ENCODE measurements around the gene DHRS7.
"Not testable (repeated sequence)": the region's sequence is repeated elsewhere in the genome, so short reads cannot be mapped to it uniquely, and the experiment has no call there.

The DHRS7 gene

DNA sequence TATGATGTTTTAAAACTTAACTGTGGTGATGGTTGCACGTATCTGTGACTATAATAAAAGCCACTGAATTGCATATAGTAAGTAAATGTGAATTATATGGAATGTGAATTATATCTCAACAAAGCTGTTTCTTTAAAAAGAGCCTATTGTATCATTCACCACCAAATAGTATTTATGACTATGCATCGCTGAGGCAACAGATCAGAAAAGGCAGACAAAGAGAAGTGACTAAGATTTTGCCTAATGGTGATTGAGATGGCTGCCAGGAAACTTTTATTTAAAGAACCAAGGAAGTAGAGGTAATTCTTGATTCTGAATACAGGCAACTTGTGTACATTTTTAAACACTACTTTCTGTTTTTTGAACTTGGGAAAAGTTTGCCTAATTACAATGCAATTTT is 31.7 kb downstream of the DHRS7 start:
- WGBS, 2 experiments (ENCODE audit: insufficient coverage in 2 of 2), result no CpG with 5 or more reads among the region's 2 CpGs
- H3K9me3 ChIP-seq (ENCODE audit: control insufficient read depth, low read length), result no peaks in the 10 kb centered on the region

DNA sequence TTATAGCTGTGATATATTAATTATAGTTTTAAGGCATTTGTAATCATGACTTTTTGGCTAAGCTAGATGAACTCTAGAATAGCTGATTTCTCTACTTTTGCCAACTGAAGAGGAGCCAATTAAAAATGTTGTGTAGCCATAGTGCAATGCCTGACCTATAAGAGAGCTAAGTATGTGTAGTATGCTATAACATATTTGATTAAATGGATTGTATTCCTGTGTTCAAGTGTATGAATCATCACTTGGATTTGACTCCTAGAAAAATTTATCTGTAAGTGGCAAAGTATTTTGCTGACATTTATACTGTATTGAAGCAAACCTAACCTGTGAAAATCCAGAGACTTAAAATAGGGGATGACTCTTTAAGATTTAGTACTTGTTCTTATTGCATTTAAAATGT is 39.3 kb downstream of the DHRS7 start:
- Histone ChIP-seq H3K36me3 (ENCODE audit: control insufficient read depth, insufficient read depth, low read length) (peaks cover 81% of the 10 kb centered on the region), H3K4me3 (ENCODE audit: extremely low read depth, insufficient read depth, low read length, poor library complexity, severe bottlenecking) (no peak overlapping the region), H3K9me3 (ENCODE audit: control insufficient read depth, low read length) (no peaks in the 10 kb centered on the region), H3K4me1 (ENCODE audit: control insufficient read depth, insufficient read depth, low read length, poor library complexity, severe bottlenecking) (no peaks in the 10 kb centered on the region), H3K27ac (ENCODE audit: low read depth, low read length, severe bottlenecking) (no peak overlapping the region)

More for the DNA sequence above, 31.7 kb downstream of the DHRS7 start:
- no peaks in the 10 kb centered on the region for H3K4me1 ChIP-seq (ENCODE audit: control insufficient read depth, insufficient read depth, low read length, poor library complexity, severe bottlenecking)
- no peak overlapping the region for H3K4me3 ChIP-seq (ENCODE audit: extremely low read depth, insufficient read depth, low read length, poor library complexity, severe bottlenecking)
- H3K27ac ChIP-seq (ENCODE audit: low read depth, low read length, severe bottlenecking), result no peak overlapping the region
- peaks cover 38% of the 10 kb centered on the region for H3K36me3 ChIP-seq (ENCODE audit: control insufficient read depth, insufficient read depth, low read length)

DNA sequence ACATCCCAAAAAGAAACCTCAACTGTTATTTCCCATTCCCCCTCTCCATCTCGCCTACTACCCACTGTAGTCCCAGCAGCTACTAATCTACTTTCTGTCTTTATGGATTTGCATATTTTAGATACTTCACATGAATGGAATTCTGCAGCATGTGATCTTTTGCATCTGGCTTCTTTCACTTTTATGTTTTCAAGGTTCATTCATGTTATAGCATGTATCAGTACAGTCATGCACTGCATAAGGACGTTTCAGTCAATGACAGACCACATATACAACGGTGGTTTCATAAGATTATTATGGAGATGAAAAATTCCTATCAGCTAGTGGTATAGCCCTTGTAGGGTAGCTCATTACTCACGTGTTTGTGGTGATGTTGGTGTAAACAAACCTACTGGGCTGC is 49.0 kb downstream of the DHRS7 start:
- Histone ChIP-seq H3K4me3 (ENCODE audit: extremely low read depth, insufficient read depth, low read length, poor library complexity, severe bottlenecking) (no peak overlapping the region), H3K36me3 (ENCODE audit: control insufficient read depth, insufficient read depth, low read length) (peaks cover 46% of the 10 kb centered on the region), H3K9me3 (ENCODE audit: control insufficient read depth, low read length) (no peaks in the 10 kb centered on the region), H3K4me1 (ENCODE audit: control insufficient read depth, insufficient read depth, low read length, poor library complexity, severe bottlenecking) (no peaks in the 10 kb centered on the region), H3K27ac (ENCODE audit: low read depth, low read length, severe bottlenecking) (no peak overlapping the region)
- WGBS, 2 experiments (ENCODE audit: insufficient coverage in 2 of 2), result 100% methylated on average over 2 of the region's 4 CpGs; no CpG with 5 or more reads in 1 of the 2 experiments

DNA sequence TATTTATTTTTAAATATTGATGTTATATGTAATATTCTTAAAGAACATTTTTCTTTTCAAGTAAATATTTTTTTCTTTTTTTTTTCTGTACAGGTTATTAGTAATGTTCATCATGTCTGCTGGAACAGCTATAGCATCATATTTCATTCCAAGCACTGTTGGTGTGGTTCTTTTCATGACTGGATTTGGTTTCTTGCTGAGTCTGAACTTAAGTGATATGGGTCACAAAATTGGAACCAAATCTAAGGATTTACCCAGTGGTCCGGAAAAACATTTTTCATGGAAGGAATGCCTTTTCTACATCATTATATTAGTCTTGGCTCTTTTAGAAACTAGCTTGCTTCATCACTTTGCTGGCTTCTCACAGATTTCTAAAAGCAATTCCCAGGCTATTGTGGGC is 50.3 kb downstream of the DHRS7 start:
- 100% methylated on average over 1 of the region's 1 CpG; no CpG with 5 or more reads in 1 of the 2 experiments for WGBS, 2 experiments (ENCODE audit: insufficient coverage in 2 of 2)
- H3K9me3 ChIP-seq (ENCODE audit: control insufficient read depth, low read length), result no peaks in the 10 kb centered on the region
- peaks cover 47% of the 10 kb centered on the region for H3K36me3 ChIP-seq (ENCODE audit: control insufficient read depth, insufficient read depth, low read length)

DNA sequence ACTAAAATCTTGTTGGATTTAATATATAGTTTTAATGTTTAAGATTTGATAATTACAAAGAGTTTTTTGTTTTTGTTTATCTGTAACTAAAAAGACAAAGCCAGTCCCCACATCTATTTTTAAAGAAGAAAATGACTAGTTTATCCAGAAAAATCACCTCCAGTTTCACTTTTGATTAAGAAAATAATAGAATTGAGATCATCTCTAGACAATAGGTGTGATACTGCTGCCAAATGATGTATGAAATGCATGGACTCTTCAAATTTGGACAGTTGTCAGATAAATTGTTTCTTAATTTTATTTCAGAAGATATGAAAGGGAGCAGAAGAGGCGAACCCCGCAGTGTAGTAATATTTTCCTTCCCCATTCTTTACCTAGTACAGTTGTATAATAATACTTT is 53.5 kb downstream of the DHRS7 start:
- peaks cover 46% of the 10 kb centered on the region for H3K36me3 ChIP-seq (ENCODE audit: control insufficient read depth, insufficient read depth, low read length)
- no peaks in the 10 kb centered on the region for H3K4me1 ChIP-seq (ENCODE audit: control insufficient read depth, insufficient read depth, low read length, poor library complexity, severe bottlenecking)
- no CpG with 5 or more reads among the region's 2 CpGs for WGBS, 2 experiments (ENCODE audit: insufficient coverage in 2 of 2)
- H3K27ac ChIP-seq (ENCODE audit: low read depth, low read length, severe bottlenecking), result no peak overlapping the region
- no peaks in the 10 kb centered on the region for H3K9me3 ChIP-seq (ENCODE audit: control insufficient read depth, low read length)
- no peak overlapping the region for H3K4me3 ChIP-seq (ENCODE audit: extremely low read depth, insufficient read depth, low read length, poor library complexity, severe bottlenecking)

More for the DNA sequence above, 50.3 kb downstream of the DHRS7 start:
- Histone ChIP-seq H3K27ac (ENCODE audit: low read depth, low read length, severe bottlenecking) (no peak overlapping the region), H3K4me1 (ENCODE audit: control insufficient read depth, insufficient read depth, low read length, poor library complexity, severe bottlenecking) (no peaks in the 10 kb centered on the region), H3K4me3 (ENCODE audit: extremely low read depth, insufficient read depth, low read length, poor library complexity, severe bottlenecking) (no peak overlapping the region)

DNA sequence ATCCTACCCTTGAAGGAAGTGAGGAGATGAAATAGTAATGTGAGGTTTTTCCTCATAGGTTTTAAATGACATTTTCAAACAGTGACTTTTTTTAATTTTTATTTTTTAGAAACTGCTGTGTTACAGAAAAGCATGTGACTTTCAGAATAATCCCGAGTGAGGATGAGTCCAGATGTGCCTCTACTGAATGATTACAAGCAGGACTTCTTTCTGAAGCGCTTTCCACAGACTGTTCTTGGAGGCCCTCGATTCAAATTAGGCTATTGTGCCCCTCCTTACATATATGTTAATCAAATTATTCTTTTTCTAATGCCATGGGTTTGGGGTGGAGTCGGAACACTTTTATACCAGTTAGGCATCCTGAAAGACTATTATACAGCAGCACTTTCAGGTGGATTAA is 57.7 kb downstream of the DHRS7 start:
- Histone ChIP-seq H3K36me3 (ENCODE audit: control insufficient read depth, insufficient read depth, low read length) (peaks cover 38% of the 10 kb centered on the region), H3K27ac (ENCODE audit: low read depth, low read length, severe bottlenecking) (no peak overlapping the region), H3K4me3 (ENCODE audit: extremely low read depth, insufficient read depth, low read length, poor library complexity, severe bottlenecking) (no peak overlapping the region), H3K9me3 (ENCODE audit: control insufficient read depth, low read length) (no peaks in the 10 kb centered on the region), H3K4me1 (ENCODE audit: control insufficient read depth, insufficient read depth, low read length, poor library complexity, severe bottlenecking) (no peaks in the 10 kb centered on the region)
- WGBS, 2 experiments (ENCODE audit: insufficient coverage in 2 of 2), result 82 to 94% methylated on average over 2 of the region's 4 CpGs

DNA sequence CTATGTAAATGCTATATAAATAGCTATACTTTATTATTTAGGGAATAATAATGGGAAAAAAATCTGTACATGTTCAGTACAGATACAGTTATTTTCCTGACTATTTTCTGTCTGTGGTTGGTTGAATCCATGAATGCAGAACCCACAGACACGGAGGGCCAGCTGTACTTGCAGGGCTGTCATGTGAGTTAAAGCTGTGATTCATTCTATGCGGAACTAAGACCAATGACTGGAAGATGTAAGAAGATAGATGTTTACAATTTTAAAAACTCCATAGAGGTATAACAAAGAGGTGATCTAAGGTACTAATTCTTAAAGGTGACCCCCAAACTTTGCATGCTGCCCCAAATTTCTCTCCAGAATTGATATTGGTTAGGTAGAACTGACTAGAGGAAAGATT is 58.9 kb downstream of the DHRS7 start:
- WGBS, 2 experiments (ENCODE audit: insufficient coverage in 2 of 2), result no CpG with 5 or more reads among the region's 2 CpGs
- H3K4me3 ChIP-seq (ENCODE audit: extremely low read depth, insufficient read depth, low read length, poor library complexity, severe bottlenecking), result no peak overlapping the region
- H3K36me3 ChIP-seq (ENCODE audit: control insufficient read depth, insufficient read depth, low read length), result peaks cover 38% of the 10 kb centered on the region
- H3K9me3 ChIP-seq (ENCODE audit: control insufficient read depth, low read length), result no peaks in the 10 kb centered on the region
- no peak overlapping the region for H3K27ac ChIP-seq (ENCODE audit: low read depth, low read length, severe bottlenecking)
- no peaks in the 10 kb centered on the region for H3K4me1 ChIP-seq (ENCODE audit: control insufficient read depth, insufficient read depth, low read length, poor library complexity, severe bottlenecking)

DNA sequence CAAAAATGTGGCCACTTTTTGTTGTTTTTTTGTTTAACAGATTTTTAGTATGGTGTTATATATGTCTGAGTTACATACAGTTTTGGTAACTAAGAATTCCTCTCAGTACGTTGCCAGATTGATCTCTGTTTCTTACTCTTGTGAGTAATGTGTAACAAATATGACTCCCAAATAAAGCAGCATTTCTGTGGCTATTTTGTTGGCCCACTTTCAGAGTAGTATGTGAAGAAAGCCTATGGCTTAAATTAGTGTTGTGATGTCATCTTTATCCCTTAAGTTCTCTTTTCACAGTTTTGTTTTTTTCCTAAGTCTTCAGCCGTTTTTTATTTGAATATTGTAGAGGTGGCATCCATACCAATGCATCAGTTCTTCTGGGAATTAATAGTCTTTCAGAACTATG is 62.8 kb downstream of the DHRS7 start:
- H3K4me1 ChIP-seq (ENCODE audit: control insufficient read depth, insufficient read depth, low read length, poor library complexity, severe bottlenecking), result no peaks in the 10 kb centered on the region
- no peak overlapping the region for H3K4me3 ChIP-seq (ENCODE audit: extremely low read depth, insufficient read depth, low read length, poor library complexity, severe bottlenecking)
- no peaks in the 10 kb centered on the region for H3K9me3 ChIP-seq (ENCODE audit: control insufficient read depth, low read length)
- no peak overlapping the region for H3K27ac ChIP-seq (ENCODE audit: low read depth, low read length, severe bottlenecking)
- H3K36me3 ChIP-seq (ENCODE audit: control insufficient read depth, insufficient read depth, low read length), result peaks cover 36% of the 10 kb centered on the region
- no CpG with 5 or more reads among the region's 2 CpGs for WGBS, 2 experiments (ENCODE audit: insufficient coverage in 2 of 2)

DNA sequence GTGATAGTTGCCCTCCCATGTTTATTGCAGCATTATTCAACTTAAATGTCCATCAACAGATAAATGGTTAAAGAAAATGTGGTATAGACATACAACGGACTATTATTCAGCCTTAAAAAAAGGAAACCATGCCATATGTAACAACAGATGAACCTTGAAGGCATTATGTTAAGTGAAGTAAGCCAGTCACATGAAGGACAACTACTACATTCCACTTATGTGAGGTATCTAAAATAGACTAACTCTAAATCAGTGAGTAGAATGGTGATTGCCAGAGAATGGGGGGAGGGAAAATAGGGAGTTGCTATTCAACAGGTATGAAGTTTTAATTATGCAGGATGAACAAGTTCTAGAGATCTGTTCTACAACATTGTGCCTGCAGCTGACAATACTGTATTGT is 63.4 kb downstream of the DHRS7 start:
- Histone ChIP-seq H3K4me3 (ENCODE audit: extremely low read depth, insufficient read depth, low read length, poor library complexity, severe bottlenecking) (no peak overlapping the region), H3K27ac (ENCODE audit: low read depth, low read length, severe bottlenecking) (no peak overlapping the region), H3K4me1 (ENCODE audit: control insufficient read depth, insufficient read depth, low read length, poor library complexity, severe bottlenecking) (no peaks in the 10 kb centered on the region), H3K36me3 (ENCODE audit: control insufficient read depth, insufficient read depth, low read length) (peaks cover 40% of the 10 kb centered on the region), H3K9me3 (ENCODE audit: control insufficient read depth, low read length) (no peaks in the 10 kb centered on the region)
- WGBS, 2 experiments (ENCODE audit: insufficient coverage in 2 of 2), result no CpG with 5 or more reads among the region's 1 CpG

DNA sequence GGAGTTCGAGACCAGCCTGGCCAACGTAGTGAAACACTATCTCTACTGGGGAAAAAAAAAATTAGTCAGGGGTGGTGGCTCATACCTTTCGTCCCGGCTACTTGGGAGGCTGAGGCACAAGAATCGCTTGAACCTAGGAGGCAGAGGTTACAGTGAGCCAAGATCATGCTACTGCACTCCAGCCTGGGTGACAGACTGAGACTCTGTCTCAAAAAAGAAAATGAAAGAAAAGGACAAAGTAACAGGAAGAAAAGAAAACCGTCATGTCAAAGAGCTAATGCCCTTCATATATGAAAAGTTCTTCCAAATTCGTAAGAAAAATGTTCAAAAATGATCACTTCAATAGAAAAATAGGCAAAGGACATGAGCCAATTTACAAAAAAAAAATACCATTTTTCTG is 65.3 kb downstream of the DHRS7 start:
- H3K4me3 ChIP-seq (ENCODE audit: extremely low read depth, insufficient read depth, low read length, poor library complexity, severe bottlenecking); H3K27ac ChIP-seq (ENCODE audit: low read depth, low read length, severe bottlenecking); H3K9me3 ChIP-seq (ENCODE audit: control insufficient read depth, low read length): not testable (repeated sequence)
- peaks cover 48% of the 10 kb centered on the region for H3K36me3 ChIP-seq (ENCODE audit: control insufficient read depth, insufficient read depth, low read length)
- 93 to 96% methylated on average over 5 to 7 of the region's 7 CpGs for WGBS, 2 experiments (ENCODE audit: insufficient coverage in 2 of 2)
- peaks cover 16% of the 10 kb centered on the region for H3K4me1 ChIP-seq (ENCODE audit: control insufficient read depth, insufficient read depth, low read length, poor library complexity, severe bottlenecking)

DNA sequence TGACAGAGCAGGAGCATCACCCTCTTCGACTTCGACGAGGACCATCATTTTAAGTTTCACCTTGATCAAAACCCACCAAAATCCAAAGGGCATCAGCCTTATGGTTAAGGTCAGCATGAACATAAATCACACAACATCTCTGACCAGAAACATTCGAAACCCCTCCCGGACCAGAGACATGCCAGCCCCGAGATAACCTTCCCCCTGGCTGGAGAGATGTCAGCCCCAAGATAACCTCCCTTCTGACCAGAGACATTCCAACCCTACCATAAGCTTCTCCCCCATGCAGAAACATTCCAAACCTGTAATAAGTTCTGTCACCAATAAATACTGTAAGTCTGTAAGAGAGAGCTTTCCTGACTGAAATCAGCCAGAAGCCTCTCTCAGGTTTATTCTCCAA is 67.2 kb downstream of the DHRS7 start:
- Histone ChIP-seq H3K4me1 (ENCODE audit: control insufficient read depth, insufficient read depth, low read length, poor library complexity, severe bottlenecking) (peaks cover 19% of the 10 kb centered on the region), H3K27ac (ENCODE audit: low read depth, low read length, severe bottlenecking) (no peak overlapping the region), H3K36me3 (ENCODE audit: control insufficient read depth, insufficient read depth, low read length) (peaks cover 39% of the 10 kb centered on the region), H3K4me3 (ENCODE audit: extremely low read depth, insufficient read depth, low read length, poor library complexity, severe bottlenecking) (no peak overlapping the region), H3K9me3 (ENCODE audit: control insufficient read depth, low read length) (no peaks in the 10 kb centered on the region)
- 93% methylated on average over 3 of the region's 6 CpGs; no CpG with 5 or more reads in 1 of the 2 experiments for WGBS, 2 experiments (ENCODE audit: insufficient coverage in 2 of 2)
